ENCODE measurements around the gene ADAP2. TPM values are rescaled to one million over a fixed set of nuclear protein-coding genes. Genes with fewer than 3 reads are reported as not detected.

ADAP2 gene
- total and polyA plus RNA-seq, 4 donors = 10.3 to 40.9 (median 27.9) TPM

DNA sequence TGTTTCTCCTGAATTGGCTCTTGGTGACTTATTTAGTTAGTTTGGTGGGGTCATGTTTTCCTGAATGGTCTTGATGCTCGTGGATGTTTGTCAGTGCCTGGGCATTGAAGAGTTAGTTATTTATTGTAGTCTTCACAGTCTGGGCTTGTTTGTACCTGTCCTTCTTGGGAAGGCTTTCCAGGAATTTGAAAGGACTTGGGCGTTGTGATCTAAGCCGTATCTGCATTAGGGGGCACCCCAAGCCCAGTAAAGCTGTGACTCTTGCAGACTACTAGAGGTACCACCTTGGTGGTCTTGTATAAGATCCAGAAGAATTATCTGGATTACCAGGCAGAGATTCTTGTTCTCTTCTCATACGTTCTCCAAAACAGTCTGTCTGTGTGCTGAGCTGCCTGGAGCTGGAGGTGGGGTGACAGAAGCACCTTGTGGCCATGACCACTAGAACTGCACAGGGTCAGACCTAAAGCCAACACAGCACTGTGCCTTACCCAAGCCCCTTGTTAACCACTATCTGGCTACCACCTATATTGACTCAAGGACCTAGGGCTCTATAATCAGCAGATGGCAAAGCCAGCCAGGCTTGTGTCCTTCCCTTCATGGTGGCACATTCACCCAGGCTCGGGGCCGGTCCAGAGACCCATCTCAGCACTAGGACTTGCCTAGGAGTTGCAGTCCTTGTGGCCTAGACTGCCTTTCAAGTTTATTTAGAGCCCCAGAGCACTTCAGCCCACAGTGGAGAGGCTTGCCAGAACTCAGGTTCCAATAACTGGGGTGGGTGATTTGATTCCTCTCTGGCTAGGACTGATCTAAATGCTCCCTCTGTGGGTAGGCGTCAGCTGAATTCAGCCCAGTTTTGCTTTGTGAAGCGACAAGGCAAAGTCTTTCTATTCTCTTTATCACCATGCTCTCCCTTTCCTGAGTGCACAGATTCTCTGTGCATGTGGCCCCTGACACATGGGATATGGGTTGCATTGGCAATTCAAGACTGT lies 60.1 kb downstream of the ADAP2 start:
- TF ChIP-seq, protein P1, sequence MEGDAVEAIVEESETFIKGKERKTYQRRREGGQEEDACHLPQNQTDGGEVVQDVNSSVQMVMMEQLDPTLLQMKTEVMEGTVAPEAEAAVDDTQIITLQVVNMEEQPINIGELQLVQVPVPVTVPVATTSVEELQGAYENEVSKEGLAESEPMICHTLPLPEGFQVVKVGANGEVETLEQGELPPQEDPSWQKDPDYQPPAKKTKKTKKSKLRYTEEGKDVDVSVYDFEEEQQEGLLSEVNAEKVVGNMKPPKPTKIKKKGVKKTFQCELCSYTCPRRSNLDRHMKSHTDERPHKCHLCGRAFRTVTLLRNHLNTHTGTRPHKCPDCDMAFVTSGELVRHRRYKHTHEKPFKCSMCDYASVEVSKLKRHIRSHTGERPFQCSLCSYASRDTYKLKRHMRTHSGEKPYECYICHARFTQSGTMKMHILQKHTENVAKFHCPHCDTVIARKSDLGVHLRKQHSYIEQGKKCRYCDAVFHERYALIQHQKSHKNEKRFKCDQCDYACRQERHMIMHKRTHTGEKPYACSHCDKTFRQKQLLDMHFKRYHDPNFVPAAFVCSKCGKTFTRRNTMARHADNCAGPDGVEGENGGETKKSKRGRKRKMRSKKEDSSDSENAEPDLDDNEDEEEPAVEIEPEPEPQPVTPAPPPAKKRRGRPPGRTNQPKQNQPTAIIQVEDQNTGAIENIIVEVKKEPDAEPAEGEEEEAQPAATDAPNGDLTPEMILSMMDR (IDR thresholded peaks at IDR 0.05; ENCODE audit: control extremely low read depth, extremely low read depth) = no peak
- DNase-seq (no peak), ATAC-seq (ENCODE audit: insufficient read depth, low FRiP score) (no peak)
- H3K4me3 ChIP-seq = no peak overlapping the region
- 83 to 93% methylated on average over 8 of the region's 8 CpGs for WGBS, 2 donors
- no peak overlapping the region for H3K27ac ChIP-seq (ENCODE audit: low read depth in 1 of 2, low read length in 1 of 2)
- peaks cover 0 to 15% (median 9%) of the 10 kb centered on the region in 4 donors for H3K36me3 ChIP-seq (ENCODE audit: control insufficient read depth in 4 of 4, insufficient read depth in 4 of 4, low read length in 4 of 4)
- H3K9me3 ChIP-seq (ENCODE audit: control insufficient read depth in 4 of 4, insufficient read depth in 3 of 4, low read length in 3 of 4) = no peaks in the 10 kb centered on the region
- H3K27me3 ChIP-seq (ENCODE audit: control insufficient read depth in 3 of 3, insufficient read depth in 3 of 3, low read length in 2 of 3) = no peaks in the 10 kb centered on the region
- no peak overlapping the region for H3K9ac ChIP-seq (ENCODE audit: insufficient read depth in 1 of 2, low read length in 2 of 2)
- no peaks in the 10 kb centered on the region for H3K4me1 ChIP-seq (ENCODE audit: control insufficient read depth in 5 of 5, insufficient read depth in 5 of 5, low read length in 5 of 5)

DNA sequence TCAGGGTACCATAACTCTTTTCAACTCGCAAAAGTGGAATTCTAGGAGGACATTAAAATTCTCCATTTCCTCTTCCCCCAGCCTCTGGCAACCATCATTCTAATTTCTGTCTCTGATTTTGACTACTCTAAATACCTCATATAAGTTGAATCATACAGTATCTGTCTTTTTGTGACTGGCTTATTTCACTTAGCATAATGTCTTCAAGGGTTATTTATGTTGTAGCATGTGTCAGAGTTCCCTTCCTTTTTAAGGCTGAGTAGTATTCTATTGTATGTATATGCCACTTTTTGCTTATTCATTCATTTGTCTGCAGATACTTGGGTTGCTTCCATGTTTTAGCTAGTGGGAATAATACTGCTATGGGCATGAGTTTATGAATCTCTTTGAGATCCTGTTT lies 61.1 kb downstream of the ADAP2 start:
- 97 to 98% methylated on average over 1 of the region's 1 CpG for WGBS, 2 donors
- TF ChIP-seq, protein P1 (IDR thresholded peaks at IDR 0.05; ENCODE audit: control extremely low read depth, extremely low read depth) = no peak
- no peak for ATAC-seq (ENCODE audit: insufficient read depth, low FRiP score)

DNA sequence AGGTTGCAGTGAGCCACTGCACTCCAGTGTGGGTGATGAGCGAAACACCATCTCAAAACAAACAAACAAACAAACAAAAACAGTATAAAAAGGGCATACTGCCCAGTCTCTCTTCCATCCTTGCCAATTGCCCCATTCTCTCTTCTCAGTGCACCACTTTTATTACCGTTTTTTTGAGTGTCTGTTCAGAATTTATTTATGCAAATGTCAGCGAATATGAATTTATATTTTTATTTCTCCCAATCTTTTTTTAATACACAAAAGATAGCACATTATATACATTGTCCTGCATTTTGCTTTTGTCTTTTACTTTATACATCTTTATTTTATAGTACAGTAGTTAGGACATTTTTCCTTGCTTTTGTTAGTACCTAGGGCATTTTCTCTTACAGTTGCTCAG lies 68.7 kb downstream of the ADAP2 start:
- ATAC-seq (ENCODE audit: insufficient read depth, low FRiP score) (no peak), DNase-seq (no peak)
- Histone ChIP-seq H3K4me1 (ENCODE audit: control insufficient read depth in 5 of 5, insufficient read depth in 5 of 5, low read length in 5 of 5) (no peaks in the 10 kb centered on the region), H3K9me3 (ENCODE audit: control insufficient read depth in 4 of 4, insufficient read depth in 3 of 4, low read length in 3 of 4) (no peaks in the 10 kb centered on the region), H3K27me3 (ENCODE audit: control insufficient read depth in 3 of 3, insufficient read depth in 3 of 3, low read length in 2 of 3) (no peaks in the 10 kb centered on the region), H3K36me3 (ENCODE audit: control insufficient read depth in 4 of 4, insufficient read depth in 4 of 4, low read length in 4 of 4) (peaks cover 0 to 25% (median 8%) of the 10 kb centered on the region in 4 donors), H3K4me3 (no peak overlapping the region), H3K27ac (ENCODE audit: low read depth in 1 of 2, low read length in 1 of 2) (no peak overlapping the region), H3K9ac (ENCODE audit: insufficient read depth in 1 of 2, low read length in 2 of 2) (no peak overlapping the region)
- TF ChIP-seq, protein P1 (IDR thresholded peaks at IDR 0.05; ENCODE audit: control extremely low read depth, extremely low read depth) = no peak
- 91 to 93% methylated on average over 3 of the region's 3 CpGs for WGBS, 2 donors

More for the DNA sequence above, 61.1 kb downstream of the ADAP2 start:
- no peak for DNase-seq
- no peak overlapping the region for H3K9ac ChIP-seq (ENCODE audit: insufficient read depth in 1 of 2, low read length in 2 of 2)
- H3K4me3 ChIP-seq = no peak overlapping the region
- no peaks in the 10 kb centered on the region for H3K27me3 ChIP-seq (ENCODE audit: control insufficient read depth in 3 of 3, insufficient read depth in 3 of 3, low read length in 2 of 3)
- H3K9me3 ChIP-seq (ENCODE audit: control insufficient read depth in 4 of 4, insufficient read depth in 3 of 4, low read length in 3 of 4) = no peaks in the 10 kb centered on the region
- H3K4me1 ChIP-seq (ENCODE audit: control insufficient read depth in 5 of 5, insufficient read depth in 5 of 5, low read length in 5 of 5) = no peaks in the 10 kb centered on the region
- no peak overlapping the region for H3K27ac ChIP-seq (ENCODE audit: low read depth in 1 of 2, low read length in 1 of 2)
- peaks cover 0 to 18% (median 10%) of the 10 kb centered on the region in 4 donors for H3K36me3 ChIP-seq (ENCODE audit: control insufficient read depth in 4 of 4, insufficient read depth in 4 of 4, low read length in 4 of 4)
